Spleen (tissue), 11 donors: ENCODE results near the gene SMARCC2. TPM values are rescaled to one million over a fixed set of nuclear protein-coding genes. Genes with fewer than 3 reads are reported as not detected.
A peak's percentile ranks its signal among the peaks of the same experiment; 100 is the strongest.

Experiments
- DNase-seq: peaks from one replicate; pipeline ENCODE4 v3.0.0-alpha.2; 2020
- H3K27ac ChIP-seq, 8 donors: fragments of 200-600 bp; sonication (generic) in 7 of 8; 1 replicate in 4 of 8; 2 replicates in 4 of 8; pipeline versions ENCODE4 v1.5.0 to v1.8.0; 2016 to 2021; ENCODE audit warnings: inconsistent platforms in 4 of 8, mild to moderate bottlenecking in 4 of 8, moderate library complexity in 1 of 8
- H3K27me3 ChIP-seq, 7 donors: fragments of 200-600 bp; sonication (generic) in 6 of 7; replicated peaks in 1 of 7; 1 replicate in 4 of 7; 2 replicates in 3 of 7; pipeline versions ENCODE4 v1.5.0 to v1.8.0; 2016 to 2021; ENCODE audit warnings: inconsistent platforms in 3 of 7, mild to moderate bottlenecking in 1 of 7
- H3K36me3 ChIP-seq, 6 donors: fragments of 200-600 bp; sonication (generic) in 5 of 6; 1 replicate in 4 of 6; 2 replicates in 2 of 6; pipeline versions ENCODE4 v1.5.0 to v1.8.0; 2016 to 2021; ENCODE audit warnings: inconsistent platforms in 2 of 6
- H3K4me1 ChIP-seq, 6 donors: fragments of 200-600 bp; sonication (generic) in 5 of 6; 1 replicate in 3 of 6; 2 replicates in 3 of 6; pipeline versions ENCODE4 v1.5.0 to v1.8.0; 2016 to 2021; ENCODE audit warnings: inconsistent platforms in 3 of 6
- H3K4me3 ChIP-seq, 8 donors: fragments of 200-600 bp; sonication (generic) in 7 of 8; 1 replicate in 4 of 8; 2 replicates in 4 of 8; pipeline versions ENCODE4 v1.5.0 to v1.8.0; 2016 to 2021; ENCODE audit warnings: inconsistent platforms in 4 of 8, mild to moderate bottlenecking in 4 of 8, moderate library complexity in 2 of 8
- H3K9me3 ChIP-seq, 8 donors: fragments of 200-600 bp; sonication (generic) in 7 of 8; 1 replicate in 4 of 8; 2 replicates in 4 of 8; pipeline versions ENCODE4 v1.5.0 to v1.8.0; 2016 to 2021; ENCODE audit warnings: inconsistent platforms in 4 of 8
- POLR2A ChIP-seq, 3 donors: fragments of 450-650 bp; IDR thresholded peaks; one replicate each; pipeline ENCODE4 v1.5.1; 2017; ENCODE audit warnings: antibody characterized with exemption in 3 of 3, mild to moderate bottlenecking in 1 of 3
- POLR2AphosphoS5 ChIP-seq, 3 donors: sonication (generic); formaldehyde crosslinking; IDR thresholded peaks; one replicate each; pipeline ENCODE4 v1.5.1; 2017; ENCODE audit warnings: antibody characterized with exemption in 3 of 3
- WGBS, 5 donors: extraction: QIAGEN DNeasy Blood & Tissue Kit in 3 of 5; methylation state at CpG; one replicate each; pipeline versions ENCODE4 v1.1.5 to v1.1.7; 2013 to 2018; 5-methylcytosine and 5-hydroxymethylcytosine counted together
- intact Hi-C: fragments of 100-400 bp; cut with DNase I; formaldehyde crosslinking; loops from one replicate; pipeline ENCODE4 v1.15.0; 2023; ENCODE audit warnings: low total_unique reads
- polyA plus RNA-seq, 3 donors: library from polyadenylated mRNA; stranded (reverse); fragments of 200-250 nt; gene quantifications; one replicate each; pipeline ENCODE4 v1.2.1, GENCODE V29; 2013
- total RNA-seq, 7 donors: library from RNA; depleted of rRNA in 3 of 7; stranded (reverse); fragments of >200 nt in 3 of 7; fragmentation: NEBNext Ultra II Directional in 4 of 7; extraction: Animal tissue kit (Norgen Biotek cat#: 25700) in 4 of 7; gene quantifications; one replicate each; pipeline versions ENCODE4 v1.1.0 to v1.2.1, GENCODE V29; 2016 to 2021
- TF ChIP-seq, protein P1 (sequence below), 11 experiments: fragments of 200-600 bp in 7 of 11; fragments of 450-650 bp in 4 of 11; sonication (generic) in 4 of 11; IDR thresholded peaks in 8 of 11; conservative IDR thresholded peaks in 3 of 11; 1 replicate in 7 of 11; 2 replicates in 4 of 11; pipeline versions ENCODE4 v1.4.0 to v1.8.0; 2016 to 2021; ENCODE audit warnings: antibody characterized with exemption in 11 of 11, inconsistent platforms in 4 of 11, mild to moderate bottlenecking in 1 of 11
- donor health status: healthy with polysubstance abuse.
- donor health status: DM: no; HTN: no; CAD: no; lungs with moderate emphysema.
- donor health status: DM: no; HTN: no; CAD: no.
- donor health status: Bipolar disorder and iron deficiency.
- donor health status: healthy.
- donor health status: DM: no; HTN: no; CAD: no.
- donor health status: DM: yes; HTN: yes; CAD: no.

SMARCC2 gene
- total and polyA plus RNA-seq, 10 donors, result 8.5 to 121 (median 97.7) TPM

DNA sequence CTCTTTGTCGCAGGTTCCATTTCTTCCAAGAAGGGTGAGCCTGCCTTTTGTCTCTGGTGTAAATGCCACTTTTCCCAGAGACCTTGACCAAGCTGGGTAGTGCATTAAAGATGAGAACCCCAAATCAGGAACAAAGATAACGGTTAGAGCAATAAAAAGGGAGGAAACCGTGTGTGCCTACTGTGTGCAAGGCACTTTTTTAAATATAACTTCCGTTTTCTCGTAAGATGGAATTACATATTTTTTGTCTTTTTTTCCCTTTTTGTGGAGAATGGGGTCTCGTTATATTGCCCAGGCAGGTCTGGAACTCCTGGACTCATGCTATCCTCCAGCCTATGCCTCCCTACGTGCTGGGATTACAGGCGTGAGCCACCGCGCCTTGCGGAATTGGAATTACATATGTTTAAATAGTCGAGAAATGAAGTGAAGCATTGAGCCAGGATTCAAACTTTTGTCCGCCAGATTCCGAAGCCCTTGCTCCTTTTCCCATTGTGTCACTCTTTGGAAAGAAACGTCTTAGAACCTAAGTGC lies 34.4 kb upstream of the SMARCC2 start:
- no peaks in the 10 kb centered on the region for H3K9me3 ChIP-seq

DNA sequence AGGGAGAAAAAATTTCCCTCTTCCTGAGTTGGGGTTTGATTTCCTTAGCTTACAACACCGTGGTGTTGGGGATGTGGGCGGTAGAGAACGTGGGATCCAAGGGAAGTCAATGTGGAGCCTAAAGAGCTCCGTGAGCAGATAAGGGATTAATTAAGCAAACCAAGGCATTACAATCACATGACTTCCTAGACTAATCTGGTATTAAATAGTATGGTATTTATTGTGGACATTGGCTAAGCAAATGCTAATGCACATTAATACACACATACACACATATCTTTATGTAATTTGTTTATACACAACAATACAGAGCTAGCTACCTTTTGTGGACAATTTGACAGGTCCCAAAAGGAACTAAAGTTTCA lies 33.2 kb upstream of the SMARCC2 start:
- H3K36me3 ChIP-seq, result peaks cover 0 to 27% (median 2%) of the 10 kb centered on the region in 6 donors
- H3K27me3 ChIP-seq, result no peaks in the 10 kb centered on the region
- peak overlapping the region; percentile 66 to 86 (median 75) for H3K4me3 ChIP-seq
- DNase-seq, result no peak
- H3K4me1 ChIP-seq, result peaks cover 37 to 74% (median 59%) of the 10 kb centered on the region in 6 donors
- intact Hi-C loops, result no loop called here
- TF ChIP-seq POLR2A (IDR thresholded peaks at IDR 0.05), result no peak
- no peak for TF ChIP-seq POLR2AphosphoS5 (IDR thresholded peaks at IDR 0.05)
- TF ChIP-seq, protein P1, sequence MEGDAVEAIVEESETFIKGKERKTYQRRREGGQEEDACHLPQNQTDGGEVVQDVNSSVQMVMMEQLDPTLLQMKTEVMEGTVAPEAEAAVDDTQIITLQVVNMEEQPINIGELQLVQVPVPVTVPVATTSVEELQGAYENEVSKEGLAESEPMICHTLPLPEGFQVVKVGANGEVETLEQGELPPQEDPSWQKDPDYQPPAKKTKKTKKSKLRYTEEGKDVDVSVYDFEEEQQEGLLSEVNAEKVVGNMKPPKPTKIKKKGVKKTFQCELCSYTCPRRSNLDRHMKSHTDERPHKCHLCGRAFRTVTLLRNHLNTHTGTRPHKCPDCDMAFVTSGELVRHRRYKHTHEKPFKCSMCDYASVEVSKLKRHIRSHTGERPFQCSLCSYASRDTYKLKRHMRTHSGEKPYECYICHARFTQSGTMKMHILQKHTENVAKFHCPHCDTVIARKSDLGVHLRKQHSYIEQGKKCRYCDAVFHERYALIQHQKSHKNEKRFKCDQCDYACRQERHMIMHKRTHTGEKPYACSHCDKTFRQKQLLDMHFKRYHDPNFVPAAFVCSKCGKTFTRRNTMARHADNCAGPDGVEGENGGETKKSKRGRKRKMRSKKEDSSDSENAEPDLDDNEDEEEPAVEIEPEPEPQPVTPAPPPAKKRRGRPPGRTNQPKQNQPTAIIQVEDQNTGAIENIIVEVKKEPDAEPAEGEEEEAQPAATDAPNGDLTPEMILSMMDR (IDR thresholded peaks at IDR 0.05 in 8 of 11, conservative IDR thresholded peaks at IDR 0.05 in 3 of 11), result no peak
- H3K27ac ChIP-seq, result peak overlapping the region; percentile 92 to 97 (median 96)
- 4 to 12% (median 6%) methylated on average over 4 of the region's 4 CpGs for WGBS, 5 donors
- H3K9me3 ChIP-seq, result no peaks in the 10 kb centered on the region

More for the DNA sequence above, 34.4 kb upstream of the SMARCC2 start:
- H3K4me3 ChIP-seq, result peak overlapping the region; percentile 35 to 72 (median 60)
- no peaks in the 10 kb centered on the region for H3K27me3 ChIP-seq
- TF ChIP-seq, protein P1 (IDR thresholded peaks at IDR 0.05 in 8 of 11, conservative IDR thresholded peaks at IDR 0.05 in 3 of 11), result no peak
- no peak for TF ChIP-seq POLR2AphosphoS5 (IDR thresholded peaks at IDR 0.05)
- no peak for TF ChIP-seq POLR2A (IDR thresholded peaks at IDR 0.05)
- peak overlapping the region; percentile 53 to 97 (median 94) for H3K27ac ChIP-seq
- H3K36me3 ChIP-seq, result peaks cover 0 to 32% (median 4%) of the 10 kb centered on the region in 6 donors
- H3K4me1 ChIP-seq, result peaks cover 37 to 64% (median 54%) of the 10 kb centered on the region in 6 donors
- intact Hi-C loops, result no loop called here
- DNase-seq, result no peak
- WGBS, 5 donors, result 20 to 35% (median 26%) methylated on average over 15 of the region's 15 CpGs

DNA sequence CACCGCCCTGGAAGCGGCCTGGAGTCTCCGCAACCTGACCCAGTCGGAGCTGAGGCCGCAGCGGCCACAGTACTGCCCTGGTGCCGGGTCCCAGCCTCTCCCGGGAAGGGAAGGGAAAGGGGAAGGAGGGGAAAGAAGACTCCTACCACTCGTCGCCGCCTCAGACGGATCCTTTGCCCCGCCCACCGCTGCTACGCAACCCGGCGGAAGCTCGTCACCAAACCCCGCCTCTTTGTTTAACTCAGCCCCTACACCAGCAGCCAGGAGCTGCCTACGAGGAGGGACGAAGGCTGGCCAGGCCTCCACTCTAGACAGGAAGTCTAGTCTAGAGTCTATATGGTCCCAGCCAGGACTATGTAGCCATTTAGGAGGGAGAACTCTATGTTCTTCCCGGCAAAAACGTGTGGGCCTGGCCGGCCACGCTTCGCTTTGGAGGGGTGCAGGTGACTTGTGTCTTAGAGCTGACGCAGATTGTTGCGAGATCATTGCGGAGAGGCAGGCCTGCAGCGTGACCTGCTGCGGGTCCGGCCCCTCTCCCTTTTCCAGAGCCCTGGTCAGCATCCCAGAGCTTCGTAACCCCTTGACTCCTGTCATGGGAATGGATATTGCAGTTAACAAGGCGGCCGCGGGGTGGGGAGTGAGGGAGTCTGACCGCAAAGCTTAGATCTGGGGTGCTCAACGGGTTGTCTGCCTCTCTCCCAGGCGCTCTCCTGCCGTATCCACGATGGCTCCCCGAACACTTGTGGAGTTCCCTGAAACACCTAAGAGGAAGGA lies 32.7 kb upstream of the SMARCC2 start, which contains the start of gene RNF41:
TSS of gene RNF41 (minus strand) at position 166 of the 774 bp plus-strand sequence. CDS start 7,875 bp downstream, outside the sequence.
- Histone ChIP-seq H3K27me3 (no peaks in the 10 kb centered on the region), H3K27ac (peak within 1 kb of the TSS; percentile 92 to 97 (median 96)), H3K4me3 (peak within 1 kb of the TSS; percentile 66 to 86 (median 75)), H3K4me1 (peaks cover 37 to 79% (median 63%) of the 10 kb centered on the region in 6 donors), H3K9me3 (no peaks in the 10 kb centered on the region), H3K36me3 (peaks cover 0 to 27% (median 2%) of the 10 kb centered on the region in 6 donors)
- TF ChIP-seq, protein P1 (IDR thresholded peaks at IDR 0.05 in 8 of 11, conservative IDR thresholded peaks at IDR 0.05 in 3 of 11), result peak in 3 of 11 experiments; percentile 23 to 40 (median 32)
- peak; percentile 98 to 99 (median 99) for TF ChIP-seq POLR2AphosphoS5 (IDR thresholded peaks at IDR 0.05)
- TF ChIP-seq POLR2A (IDR thresholded peaks at IDR 0.05), result peak in 2 of 3 donors; percentile 83 to 88
- 1% methylated on average over 28 to 42 of the region's 42 CpGs for WGBS, 5 donors
- DNase-seq, result peak; percentile 99
- intact Hi-C loops, result no loop called here
